ENCODE results near the gene CASP2. TPM values are rescaled to one million over a fixed set of nuclear protein-coding genes. Genes with fewer than 3 reads are reported as not detected.

The CASP2 gene
- total RNA-seq, 1 experiment from 2014 or later = 4.7 TPM

DNA sequence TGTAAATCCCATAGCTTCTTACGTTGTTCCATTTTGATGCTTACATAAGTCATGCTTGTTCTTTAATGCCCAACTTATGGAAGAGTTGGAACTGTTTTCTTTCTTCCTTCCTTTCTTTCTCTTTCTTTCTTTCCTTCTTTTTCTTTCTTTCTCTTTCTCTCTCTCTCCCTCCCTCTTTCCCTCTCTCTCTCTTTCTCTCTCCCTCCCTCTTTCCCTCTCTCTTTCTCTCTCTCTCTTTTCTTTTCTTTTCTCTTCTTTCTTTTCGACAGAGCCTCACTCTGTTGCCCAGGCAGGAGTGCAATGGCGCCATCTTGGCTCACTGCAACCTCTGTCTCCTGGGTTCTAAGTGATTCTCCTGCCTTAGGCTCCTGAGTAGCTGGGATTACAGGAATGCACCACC is 55.4 kb downstream of the CASP2 start:
- H3K36me3 ChIP-seq = no peaks in the 10 kb centered on the region
- no peak for DNase-seq
- no peaks in the 10 kb centered on the region for H3K27me3 ChIP-seq
- no peaks in the 10 kb centered on the region for H3K9me3 ChIP-seq
- H3K4me3 ChIP-seq = no peak overlapping the region

GRCh38 chr7:143345428-143345900 is 57.3 kb downstream of the CASP2 start:
- H3K27me3 ChIP-seq = no peaks in the 10 kb centered on the region
- no peak for DNase-seq
- H3K9me3 ChIP-seq = no peaks in the 10 kb centered on the region
- no peaks in the 10 kb centered on the region for H3K36me3 ChIP-seq
- no peak overlapping the region for H3K4me3 ChIP-seq

DNA sequence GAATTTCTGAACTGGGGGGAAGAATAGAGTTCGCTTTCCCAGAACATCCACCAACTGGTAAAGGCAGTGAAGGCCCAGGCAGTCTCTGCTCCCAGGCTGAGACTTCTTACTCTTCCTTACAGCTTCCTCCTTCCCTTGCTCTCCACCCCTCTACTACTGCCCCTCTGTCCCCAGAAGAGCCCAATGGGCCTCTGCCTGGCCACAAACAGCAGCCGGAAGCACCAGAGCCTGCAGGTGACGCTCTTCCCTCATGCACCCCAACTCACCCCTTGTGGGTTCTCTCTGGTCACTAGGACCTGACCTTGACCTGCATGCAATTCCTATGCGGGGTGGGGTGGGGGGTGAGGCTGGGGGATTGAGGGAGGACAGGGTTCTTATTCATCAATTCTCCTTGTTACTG is 57.9 kb downstream of the CASP2 start:
- no peaks in the 10 kb centered on the region for H3K9me3 ChIP-seq
- DNase-seq = no peak
- no peaks in the 10 kb centered on the region for H3K36me3 ChIP-seq
- H3K27me3 ChIP-seq = no peaks in the 10 kb centered on the region
- H3K4me3 ChIP-seq = no peak overlapping the region

GRCh38 chr7:143347950-143348349 is 59.8 kb downstream of the CASP2 start:
- H3K27me3 ChIP-seq = no peaks in the 10 kb centered on the region
- no peak for DNase-seq
- H3K36me3 ChIP-seq = no peaks in the 10 kb centered on the region
- H3K4me3 ChIP-seq = no peak overlapping the region
- H3K9me3 ChIP-seq = no peaks in the 10 kb centered on the region

DNA sequence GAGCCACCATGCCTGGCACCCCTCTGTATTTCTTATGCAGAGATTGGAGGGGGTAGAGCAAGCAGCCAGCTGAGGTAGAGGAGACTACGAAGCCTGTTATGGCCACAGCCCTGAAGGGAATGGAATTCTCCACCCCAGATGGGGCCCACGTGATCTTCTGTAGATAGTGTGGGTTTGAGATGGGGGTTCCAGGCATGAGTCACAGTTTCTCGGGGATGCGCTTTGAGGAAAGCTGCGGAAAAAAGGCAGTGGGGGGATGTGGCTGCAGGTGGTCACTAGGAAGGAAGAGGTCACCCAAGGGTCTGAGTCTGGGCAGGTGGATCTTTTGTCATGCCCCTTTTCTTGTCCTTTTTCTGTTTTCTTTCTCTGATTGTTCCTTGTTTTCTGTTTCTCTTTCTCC is 62.9 kb downstream of the CASP2 start:
- Histone ChIP-seq H3K4me3 (no peak overlapping the region), H3K36me3 (no peaks in the 10 kb centered on the region), H3K27me3 (no peaks in the 10 kb centered on the region), H3K9me3 (no peaks in the 10 kb centered on the region)
- DNase-seq = no peak

DNA sequence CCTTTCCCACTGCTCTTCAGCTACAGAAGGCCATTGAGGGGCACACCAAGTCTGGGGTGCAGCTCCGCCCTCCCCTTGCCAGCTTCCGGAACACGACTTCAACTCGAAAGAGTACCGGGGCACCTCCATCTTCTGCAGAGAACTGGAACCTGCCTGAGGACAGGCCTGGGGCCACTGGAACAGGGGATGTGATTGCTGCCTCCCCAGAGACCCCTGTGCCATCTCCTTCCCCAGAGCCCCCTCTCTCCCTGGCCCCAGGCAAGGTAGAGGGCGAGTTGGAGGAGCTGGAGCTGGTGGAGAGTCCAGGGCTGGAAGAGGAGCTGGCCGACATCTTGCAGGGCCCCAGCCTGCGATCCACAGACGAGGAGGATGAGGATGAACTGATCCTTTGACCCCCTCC is 63.4 kb downstream of the CASP2 start:
- DNase-seq = no peak
- H3K27me3 ChIP-seq = no peaks in the 10 kb centered on the region
- no peak overlapping the region for H3K4me3 ChIP-seq
- no peaks in the 10 kb centered on the region for H3K36me3 ChIP-seq
- H3K9me3 ChIP-seq = no peaks in the 10 kb centered on the region

DNA sequence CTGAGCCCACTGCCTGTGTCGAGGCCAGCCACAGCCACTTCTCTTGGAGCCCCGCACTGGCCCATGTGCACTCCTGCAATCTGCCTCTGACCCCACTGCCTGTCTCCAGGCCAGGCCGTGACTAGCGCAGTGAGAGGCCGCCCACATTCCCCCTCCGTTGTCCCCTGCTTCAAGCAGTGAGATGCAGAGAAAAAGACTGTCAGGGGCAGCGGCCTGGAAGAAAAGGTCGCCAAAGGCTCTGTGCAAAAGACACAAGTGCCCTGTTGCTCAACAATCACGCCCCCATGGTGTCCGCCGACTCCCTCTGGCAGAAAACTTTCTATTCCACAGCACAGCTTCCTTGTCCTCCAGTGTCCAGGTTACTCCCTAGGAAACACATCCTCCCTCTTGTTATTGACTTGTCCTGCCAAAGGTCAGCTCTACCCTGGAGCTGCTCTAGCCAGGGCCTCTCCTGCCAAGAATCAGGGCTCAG is 64.4 kb downstream of the CASP2 start:
- Histone ChIP-seq H3K4me3 (no peak overlapping the region), H3K36me3 (no peaks in the 10 kb centered on the region), H3K9me3 (no peaks in the 10 kb centered on the region), H3K27me3 (no peaks in the 10 kb centered on the region)
- DNase-seq = no peak

GRCh38 chr7:143354376-143354775 is 66.2 kb downstream of the CASP2 start:
- Histone ChIP-seq H3K36me3 (no peaks in the 10 kb centered on the region), H3K4me3 (no peak overlapping the region), H3K27me3 (no peaks in the 10 kb centered on the region), H3K9me3 (no peaks in the 10 kb centered on the region)
- DNase-seq = no peak

- Histone ChIP-seq H3K4me3 (no peak overlapping the region), H3K36me3 (no peaks in the 10 kb centered on the region), H3K27me3 (no peaks in the 10 kb centered on the region), H3K9me3 (no peaks in the 10 kb centered on the region)
- DNase-seq = no peak
Observed at GRCh38 chr7:143354965-143355364, 66.8 kb downstream of the CASP2 start.

DNA sequence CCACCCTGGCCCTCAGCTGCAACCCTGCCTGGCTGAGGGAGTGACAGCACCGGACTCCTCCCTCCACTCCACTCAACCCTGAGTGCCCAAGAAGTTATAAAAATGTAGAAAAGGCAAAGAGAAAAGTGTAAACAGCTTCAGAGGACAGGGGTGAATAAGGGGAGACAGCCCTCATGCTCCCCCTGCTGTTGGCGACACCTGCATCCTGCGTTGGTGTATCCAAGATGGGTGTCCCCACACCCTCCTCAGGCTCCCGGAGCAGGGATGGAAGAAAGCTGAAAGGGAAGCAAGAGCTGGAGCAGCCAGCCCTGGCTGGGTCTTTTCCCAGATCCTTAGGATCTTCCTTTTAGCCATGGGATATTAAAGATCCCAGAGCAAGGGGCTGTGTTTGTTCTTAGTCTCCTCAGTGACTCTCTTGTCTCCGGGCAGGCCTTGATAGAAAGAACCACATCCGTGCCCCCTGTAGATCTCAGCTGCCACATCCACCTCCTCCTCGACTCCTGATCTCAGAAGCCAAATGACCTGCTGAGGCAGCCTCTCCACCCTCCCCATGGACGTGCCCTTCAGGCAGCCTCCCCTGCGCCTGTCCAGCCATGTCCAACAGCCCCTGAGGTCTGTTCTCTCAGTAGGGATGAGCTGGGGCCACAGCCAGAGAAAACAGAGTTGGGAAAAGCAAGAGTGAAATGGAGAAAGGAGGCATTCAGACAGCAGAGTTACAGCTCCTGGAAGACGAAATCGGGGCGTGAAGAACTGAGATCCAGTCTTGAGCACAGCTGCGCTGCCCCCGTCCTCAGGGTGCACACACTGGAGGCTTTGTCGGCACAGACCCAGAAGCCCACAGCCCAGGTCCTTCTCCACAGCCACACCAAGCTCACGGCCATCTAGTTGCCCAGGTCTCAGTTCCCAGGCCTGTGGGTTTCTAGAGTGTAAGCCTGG is 67.6 kb downstream of the CASP2 start:
- no peaks in the 10 kb centered on the region for H3K27me3 ChIP-seq
- no peaks in the 10 kb centered on the region for H3K9me3 ChIP-seq
- no peaks in the 10 kb centered on the region for H3K36me3 ChIP-seq
- no peak overlapping the region for H3K4me3 ChIP-seq
- DNase-seq = no peak

DNA sequence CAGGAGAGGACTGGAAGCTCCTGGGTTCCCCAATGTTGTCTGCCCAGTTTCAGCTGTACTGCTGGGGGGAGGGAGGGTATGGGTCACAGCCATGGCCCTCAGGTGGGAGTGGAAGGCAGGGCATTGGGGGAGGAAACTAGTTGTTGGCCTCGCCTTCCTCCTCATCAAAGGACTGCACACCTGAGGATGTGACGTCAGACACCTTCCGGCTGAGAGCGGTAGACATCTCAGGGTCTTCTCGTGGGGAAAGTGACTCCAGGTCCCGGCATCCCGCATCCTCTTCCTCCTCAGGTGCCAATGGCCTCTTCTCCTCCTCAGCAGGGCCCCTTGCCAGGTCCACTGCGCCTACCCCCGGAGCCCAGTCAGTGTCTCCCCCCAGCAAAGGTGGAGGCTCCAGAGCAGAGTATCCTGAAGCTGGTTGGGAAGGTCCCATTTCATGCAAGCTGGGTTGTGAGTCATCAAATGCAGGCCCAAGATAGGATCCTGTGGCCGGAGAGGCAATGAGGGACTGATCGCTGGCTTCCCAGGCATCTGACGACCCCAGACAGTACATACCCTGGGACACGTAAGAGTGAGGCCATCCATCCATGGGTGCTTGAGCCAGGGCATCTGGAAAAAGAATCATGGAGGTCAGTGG is 68.4 kb downstream of the CASP2 start:
- Histone ChIP-seq H3K4me3 (no peak overlapping the region), H3K27me3 (no peaks in the 10 kb centered on the region), H3K36me3 (no peaks in the 10 kb centered on the region), H3K9me3 (no peaks in the 10 kb centered on the region)
- no peak for DNase-seq

Other genes starting within 250 kb of the CASP2 start
- gene OR6V1, start 236.0 kb upstream of the CASP2 start, total RNA-seq (2014; rRNA removed; shearing (Covaris generic); ENCODE audit: low replicate concordance) = not detected in 2 replicates
- not detected in 2 replicates for gene PIP, start 156.3 kb upstream of the CASP2 start, total RNA-seq (2014; rRNA removed; shearing (Covaris generic); ENCODE audit: low replicate concordance)
- gene TAS2R39, start 104.9 kb upstream of the CASP2 start, total RNA-seq (2014; rRNA removed; shearing (Covaris generic); ENCODE audit: low replicate concordance) = not detected in 2 replicates
- gene TAS2R40, start 66.3 kb upstream of the CASP2 start, total RNA-seq (2014; rRNA removed; shearing (Covaris generic); ENCODE audit: low replicate concordance) = not detected in 2 replicates
- 47.3 and 57.5 TPM in 2 replicates for gene GSTK1, start 24.9 kb upstream of the CASP2 start, total RNA-seq (2014; rRNA removed; shearing (Covaris generic); ENCODE audit: low replicate concordance)
- not detected in 2 replicates for gene TMEM139, start 3.4 kb upstream of the CASP2 start, total RNA-seq (2014; rRNA removed; shearing (Covaris generic); ENCODE audit: low replicate concordance)
- gene CLCN1, start 27.8 kb downstream of the CASP2 start, total RNA-seq (2014; rRNA removed; shearing (Covaris generic); ENCODE audit: low replicate concordance) = not detected in 2 replicates
- 0.63 and 0.84 TPM in 2 replicates for gene FAM131B, start 74.4 kb downstream of the CASP2 start, total RNA-seq (2014; rRNA removed; shearing (Covaris generic); ENCODE audit: low replicate concordance)
- 30.9 and 49.3 TPM in 2 replicates for gene ZYX, start 93.0 kb downstream of the CASP2 start, total RNA-seq (2014; rRNA removed; shearing (Covaris generic); ENCODE audit: low replicate concordance)
- gene EPHA1, start 120.5 kb downstream of the CASP2 start, total RNA-seq (2014; rRNA removed; shearing (Covaris generic); ENCODE audit: low replicate concordance) = not detected in 2 replicates
- gene TAS2R60, start 155.1 kb downstream of the CASP2 start, total RNA-seq (2014; rRNA removed; shearing (Covaris generic); ENCODE audit: low replicate concordance) = not detected in 2 replicates
- not detected in 2 replicates for gene TAS2R41, start 189.5 kb downstream of the CASP2 start, total RNA-seq (2014; rRNA removed; shearing (Covaris generic); ENCODE audit: low replicate concordance)

Measured in MG63 (cell line).